Peyer's patch (tissue), 4 donors: ENCODE data around the gene IMMP2L. TPM values are rescaled to one million over a fixed set of nuclear protein-coding genes. Genes with fewer than 3 reads are reported as not detected.

Experiments used
- DNase-seq, 3 donors: peaks; one replicate each; pipeline ENCODE4 v3.0.0-alpha.2; 2017 to 2019
- H3K27ac ChIP-seq, 4 donors: fragments of 200-600 bp; sonication (generic); one replicate each; pipeline ENCODE4 v1.5.1; 2016 to 2019
- H3K27me3 ChIP-seq, 2 donors: fragments of 200-600 bp; sonication (generic); one replicate each; pipeline ENCODE4 v1.5.1; 2019
- H3K36me3 ChIP-seq, 3 donors: fragments of 200-600 bp; sonication (generic); one replicate each; pipeline ENCODE4 v1.5.1; 2016 to 2019
- H3K4me1 ChIP-seq, 4 donors: fragments of 200-600 bp; sonication (generic); one replicate each; pipeline ENCODE4 v1.5.1; 2016 to 2019
- H3K4me3 ChIP-seq, 4 donors: fragments of 200-600 bp; sonication (generic); 1 replicate in 3 of 4; 2 replicates in 1 of 4; pipeline ENCODE4 v1.5.1; 2016 to 2019; ENCODE audit warnings: mild to moderate bottlenecking in 1 of 4
- H3K9me3 ChIP-seq, 4 donors: fragments of 200-600 bp; sonication (generic); one replicate each; pipeline ENCODE4 v1.5.1; 2016 to 2019; ENCODE audit warnings: mild to moderate bottlenecking in 1 of 4
- POLR2A ChIP-seq, 2 donors: fragments of 450-650 bp; IDR thresholded peaks; one replicate each; pipeline ENCODE4 v1.5.1; 2017; ENCODE audit warnings: antibody characterized with exemption in 2 of 2, mild to moderate bottlenecking in 2 of 2, moderate library complexity in 2 of 2
- total RNA-seq, 4 donors: library from RNA; depleted of rRNA; stranded (reverse); fragments of >200 nt; gene quantifications; one replicate each; pipeline ENCODE4 v1.1.0, GENCODE V29; 2016
- TF ChIP-seq, protein P1 (sequence below), 6 experiments: fragments of 450-650 bp in 4 of 6; fragments of 200-600 bp in 2 of 6; sonication (generic) in 1 of 6; IDR thresholded peaks; one replicate each; pipeline ENCODE4 v1.5.1; 2017 to 2019; ENCODE audit warnings: antibody characterized with exemption in 6 of 6, mild to moderate bottlenecking in 3 of 6, moderate library complexity in 1 of 6

Gene IMMP2L
- total RNA-seq, 4 donors from 2014 or later = 5.1 to 16.5 (median 10.9) TPM

DNA sequence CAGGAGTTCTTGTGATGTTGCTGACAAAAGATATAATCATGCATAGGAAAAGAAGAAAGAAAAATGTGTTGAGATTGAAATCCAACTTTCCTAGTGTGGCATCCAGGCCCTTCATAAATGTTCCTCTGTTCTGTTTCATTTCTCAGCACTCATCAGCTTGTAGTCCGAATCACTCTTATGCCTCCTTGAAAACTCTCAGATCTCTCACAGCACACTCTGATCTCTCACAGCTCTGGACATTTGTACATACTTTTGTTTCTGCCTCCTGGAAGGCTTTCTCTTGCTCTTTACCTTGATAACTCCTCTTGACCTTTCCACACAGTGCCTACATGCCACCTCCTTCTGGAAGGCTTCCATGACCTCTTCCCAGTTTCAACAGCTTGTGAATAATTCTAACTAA is 880.4 kb downstream of the IMMP2L start:
- Histone ChIP-seq H3K9me3 (no peaks in the 10 kb centered on the region), H3K4me3 (no peak overlapping the region), H3K4me1 (no peaks in the 10 kb centered on the region), H3K36me3 (no peaks in the 10 kb centered on the region), H3K27me3 (no peaks in the 10 kb centered on the region), H3K27ac (no peak overlapping the region)
- TF ChIP-seq, protein P1, sequence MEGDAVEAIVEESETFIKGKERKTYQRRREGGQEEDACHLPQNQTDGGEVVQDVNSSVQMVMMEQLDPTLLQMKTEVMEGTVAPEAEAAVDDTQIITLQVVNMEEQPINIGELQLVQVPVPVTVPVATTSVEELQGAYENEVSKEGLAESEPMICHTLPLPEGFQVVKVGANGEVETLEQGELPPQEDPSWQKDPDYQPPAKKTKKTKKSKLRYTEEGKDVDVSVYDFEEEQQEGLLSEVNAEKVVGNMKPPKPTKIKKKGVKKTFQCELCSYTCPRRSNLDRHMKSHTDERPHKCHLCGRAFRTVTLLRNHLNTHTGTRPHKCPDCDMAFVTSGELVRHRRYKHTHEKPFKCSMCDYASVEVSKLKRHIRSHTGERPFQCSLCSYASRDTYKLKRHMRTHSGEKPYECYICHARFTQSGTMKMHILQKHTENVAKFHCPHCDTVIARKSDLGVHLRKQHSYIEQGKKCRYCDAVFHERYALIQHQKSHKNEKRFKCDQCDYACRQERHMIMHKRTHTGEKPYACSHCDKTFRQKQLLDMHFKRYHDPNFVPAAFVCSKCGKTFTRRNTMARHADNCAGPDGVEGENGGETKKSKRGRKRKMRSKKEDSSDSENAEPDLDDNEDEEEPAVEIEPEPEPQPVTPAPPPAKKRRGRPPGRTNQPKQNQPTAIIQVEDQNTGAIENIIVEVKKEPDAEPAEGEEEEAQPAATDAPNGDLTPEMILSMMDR (IDR thresholded peaks at IDR 0.05) = no peak
- TF ChIP-seq POLR2A (IDR thresholded peaks at IDR 0.05) = no peak
- no peak for DNase-seq

DNA sequence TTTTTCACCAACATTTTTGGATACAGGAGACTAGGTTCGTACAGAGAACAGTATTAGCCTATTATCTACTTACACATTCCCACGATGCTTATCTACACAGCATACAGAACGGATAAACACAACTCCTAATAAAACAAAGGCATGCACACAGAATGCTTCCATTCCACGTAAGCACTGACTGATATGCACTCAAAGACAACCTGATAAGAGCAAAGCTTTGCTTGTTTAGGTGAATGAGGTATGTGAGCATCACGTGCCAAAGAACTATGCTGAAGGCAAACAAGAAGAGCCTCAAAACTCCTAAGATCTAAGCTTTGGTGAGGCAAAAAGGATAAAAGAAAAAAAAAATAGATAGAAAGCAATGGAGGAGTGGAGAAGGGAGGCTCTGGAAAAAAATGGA is 884.9 kb downstream of the IMMP2L start:
- Histone ChIP-seq H3K36me3 (no peaks in the 10 kb centered on the region), H3K27me3 (no peaks in the 10 kb centered on the region), H3K4me3 (no peak overlapping the region), H3K27ac (no peak overlapping the region), H3K9me3 (peaks cover 0 to 9% (median 0%) of the 10 kb centered on the region in 4 donors), H3K4me1 (no peaks in the 10 kb centered on the region)
- no peak for TF ChIP-seq POLR2A (IDR thresholded peaks at IDR 0.05)
- TF ChIP-seq, protein P1 (IDR thresholded peaks at IDR 0.05) = no peak
- no peak for DNase-seq

DNA sequence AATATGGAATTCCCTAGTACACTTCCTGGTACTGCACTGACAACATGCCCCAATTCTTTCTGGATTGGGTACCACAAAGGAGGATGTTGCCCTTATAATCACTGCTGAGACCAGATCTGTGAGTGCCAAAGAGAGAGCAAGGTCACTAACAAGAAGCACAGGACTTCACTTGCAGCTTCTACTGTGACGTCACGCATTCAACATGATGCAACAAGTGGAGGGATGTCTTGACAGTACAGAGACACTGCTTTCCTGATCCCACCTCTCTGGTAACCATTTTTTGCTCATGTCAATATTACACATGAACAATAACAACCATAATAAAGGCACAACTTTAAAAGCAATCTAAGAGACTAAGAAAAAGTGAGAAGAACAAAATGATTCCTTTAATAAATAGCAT is 885.5 kb downstream of the IMMP2L start:
- no peaks in the 10 kb centered on the region for H3K36me3 ChIP-seq
- H3K4me3 ChIP-seq = no peak overlapping the region
- H3K9me3 ChIP-seq = peaks cover 0 to 9% (median 0%) of the 10 kb centered on the region in 4 donors
- no peak overlapping the region for H3K27ac ChIP-seq
- TF ChIP-seq, protein P1 (IDR thresholded peaks at IDR 0.05) = no peak
- no peak for TF ChIP-seq POLR2A (IDR thresholded peaks at IDR 0.05)
- DNase-seq = no peak
- no peaks in the 10 kb centered on the region for H3K4me1 ChIP-seq
- no peaks in the 10 kb centered on the region for H3K27me3 ChIP-seq

DNA sequence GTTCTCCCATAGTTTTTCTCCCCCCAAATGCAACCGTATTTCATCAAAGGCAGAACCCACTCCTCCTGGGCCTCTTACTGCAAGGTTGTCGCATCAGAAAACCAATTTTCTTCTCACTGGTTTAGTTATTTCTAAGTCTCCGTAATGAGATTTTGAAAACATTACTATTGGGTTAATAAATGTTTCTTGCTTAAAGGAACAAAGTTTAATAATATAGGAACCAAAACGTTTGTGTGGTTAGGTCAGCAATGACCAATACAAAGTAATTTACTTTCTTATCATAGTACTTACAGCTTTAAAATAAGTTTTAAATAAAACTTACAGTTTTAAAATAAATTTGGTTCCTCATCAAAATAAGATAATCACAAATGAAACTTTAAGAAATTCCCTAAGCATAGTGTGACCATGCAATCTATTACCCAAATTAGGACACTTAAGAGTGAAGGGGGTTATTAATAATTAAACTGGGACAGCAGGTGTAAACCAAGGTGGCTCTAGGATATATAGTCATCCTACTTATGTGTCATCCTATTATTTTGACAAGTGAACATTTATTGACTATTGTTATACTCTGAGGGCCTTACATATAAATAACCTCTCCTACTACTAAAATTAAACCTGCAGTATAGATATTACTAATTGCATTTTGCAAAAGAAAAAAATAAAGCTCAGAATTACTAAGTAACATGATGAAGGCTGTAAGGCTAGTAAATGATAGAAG is 886.7 kb downstream of the IMMP2L start:
- H3K9me3 ChIP-seq = peaks cover 0 to 9% (median 0%) of the 10 kb centered on the region in 4 donors
- no peak overlapping the region for H3K4me3 ChIP-seq
- H3K27ac ChIP-seq = no peak overlapping the region
- TF ChIP-seq, protein P1 (IDR thresholded peaks at IDR 0.05) = no peak
- no peak for TF ChIP-seq POLR2A (IDR thresholded peaks at IDR 0.05)
- no peaks in the 10 kb centered on the region for H3K4me1 ChIP-seq
- DNase-seq = no peak
- H3K36me3 ChIP-seq = no peaks in the 10 kb centered on the region
- H3K27me3 ChIP-seq = no peaks in the 10 kb centered on the region

DNA sequence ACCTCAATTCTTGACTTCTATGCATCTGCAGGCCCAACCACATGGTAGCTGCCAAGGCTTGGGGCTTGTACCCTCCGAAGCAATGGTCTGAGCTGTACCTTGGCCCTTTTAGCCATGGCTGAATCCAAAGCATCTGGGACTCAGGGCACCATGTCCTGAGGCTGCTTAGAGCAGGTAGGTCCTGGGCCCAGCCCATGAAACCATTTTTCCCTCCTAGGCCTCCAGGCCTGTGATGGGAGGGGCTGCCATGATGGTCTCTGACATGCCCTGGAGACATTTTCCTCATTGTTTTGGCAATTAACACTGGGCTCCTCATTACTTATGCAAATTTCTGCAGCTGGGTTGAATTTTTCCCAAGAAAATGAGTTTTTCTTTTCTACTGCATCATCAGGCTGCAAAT is 889.1 kb downstream of the IMMP2L start:
- H3K27me3 ChIP-seq = no peaks in the 10 kb centered on the region
- TF ChIP-seq, protein P1 (IDR thresholded peaks at IDR 0.05) = no peak
- TF ChIP-seq POLR2A (IDR thresholded peaks at IDR 0.05) = no peak
- peaks cover 0 to 9% (median 0%) of the 10 kb centered on the region in 4 donors for H3K9me3 ChIP-seq

More for the DNA sequence above, 889.1 kb downstream of the IMMP2L start:
- Histone ChIP-seq H3K27ac (no peak overlapping the region), H3K4me3 (no peak overlapping the region), H3K4me1 (no peaks in the 10 kb centered on the region), H3K36me3 (no peaks in the 10 kb centered on the region)
- DNase-seq = no peak
